ENCODE data around the gene KCNAB2. TPM values are rescaled to one million over a fixed set of nuclear protein-coding genes. Genes with fewer than 3 reads are reported as not detected.

The KCNAB2 gene
- total RNA-seq, 2 donors from 2014 or later: 203 to 207 TPM

- Mint-ChIP-seq H3K4me1 (peaks cover 17% of the 10 kb centered on the region), H3K27ac (no peak overlapping the region), H3K36me3 (ENCODE audit: low read depth) (no peaks in the 10 kb centered on the region), H3K27me3 (no peaks in the 10 kb centered on the region), H3K4me3 (no peak overlapping the region)
- H3K9me3 ChIP-seq (ENCODE audit: control insufficient read depth, low read length, poor library complexity, severe bottlenecking): no peaks in the 10 kb centered on the region
- ATAC-seq (no peak), DNase-seq (no peak)
Observed at GRCh38 chr1:6005276-6005917, 40.3 kb upstream of the KCNAB2 start.

- Mint-ChIP-seq H3K4me1 (peaks cover 14% of the 10 kb centered on the region), H3K27me3 (no peaks in the 10 kb centered on the region), H3K4me3 (no peak overlapping the region), H3K27ac (no peak overlapping the region), H3K36me3 (ENCODE audit: low read depth) (no peaks in the 10 kb centered on the region)
- no peaks in the 10 kb centered on the region for H3K9me3 ChIP-seq (ENCODE audit: control insufficient read depth, low read length, poor library complexity, severe bottlenecking)
- ATAC-seq: no peak
- no peak for DNase-seq
Observed at GRCh38 chr1:6006882-6007281, 38.8 kb upstream of the KCNAB2 start.

- Mint-ChIP-seq H3K4me1 (peaks cover 14% of the 10 kb centered on the region), H3K27me3 (no peaks in the 10 kb centered on the region), H3K27ac (no peak overlapping the region), H3K4me3 (peak overlapping the region; percentile 36), H3K36me3 (ENCODE audit: low read depth) (no peaks in the 10 kb centered on the region)
- ATAC-seq (peak; percentile 76), DNase-seq (no peak)
- H3K9me3 ChIP-seq (ENCODE audit: control insufficient read depth, low read length, poor library complexity, severe bottlenecking): no peaks in the 10 kb centered on the region
Observed at GRCh38 chr1:6007318-6008083, 38.2 kb upstream of the KCNAB2 start.

- Mint-ChIP-seq H3K4me1 (peaks cover 18% of the 10 kb centered on the region), H3K27me3 (no peaks in the 10 kb centered on the region), H3K4me3 (no peak overlapping the region), H3K36me3 (ENCODE audit: low read depth) (no peaks in the 10 kb centered on the region), H3K27ac (no peak overlapping the region)
- no peaks in the 10 kb centered on the region for H3K9me3 ChIP-seq (ENCODE audit: control insufficient read depth, low read length, poor library complexity, severe bottlenecking)
- ATAC-seq (no peak), DNase-seq (no peak)
Observed at GRCh38 chr1:6008084-6008415, 37.6 kb upstream of the KCNAB2 start.

- no peaks in the 10 kb centered on the region for H3K27me3 Mint-ChIP-seq
- peaks cover 19% of the 10 kb centered on the region for H3K4me1 Mint-ChIP-seq
- H3K27ac Mint-ChIP-seq: no peak overlapping the region
- H3K4me3 Mint-ChIP-seq: no peak overlapping the region
- no peak for ATAC-seq
- no peak for DNase-seq
- no peaks in the 10 kb centered on the region for H3K36me3 Mint-ChIP-seq (ENCODE audit: low read depth)
- H3K9me3 ChIP-seq (ENCODE audit: control insufficient read depth, low read length, poor library complexity, severe bottlenecking): no peaks in the 10 kb centered on the region
Observed at GRCh38 chr1:6008696-6009095, 37.0 kb upstream of the KCNAB2 start.

- ATAC-seq (no peak), DNase-seq (no peak)
- H3K36me3 Mint-ChIP-seq (ENCODE audit: low read depth): no peaks in the 10 kb centered on the region
- H3K27me3 Mint-ChIP-seq: no peaks in the 10 kb centered on the region
- H3K4me3 Mint-ChIP-seq: no peak overlapping the region
- H3K27ac Mint-ChIP-seq: peak overlapping the region; percentile 19
- H3K9me3 ChIP-seq (ENCODE audit: control insufficient read depth, low read length, poor library complexity, severe bottlenecking): no peaks in the 10 kb centered on the region
- peaks cover 20% of the 10 kb centered on the region for H3K4me1 Mint-ChIP-seq
Observed at GRCh38 chr1:6009120-6010040, 36.3 kb upstream of the KCNAB2 start.

GRCh38 chr1:6010554-6010953, 35.1 kb upstream of the KCNAB2 start:
- H3K36me3 Mint-ChIP-seq (ENCODE audit: low read depth): no peaks in the 10 kb centered on the region
- DNase-seq: no peak

GRCh38 chr1:6011161-6011945, 34.3 kb upstream of the KCNAB2 start:
- H3K4me1 Mint-ChIP-seq: peaks cover 18% of the 10 kb centered on the region
- H3K4me3 Mint-ChIP-seq: no peak overlapping the region
- H3K9me3 ChIP-seq (ENCODE audit: control insufficient read depth, low read length, poor library complexity, severe bottlenecking): no peaks in the 10 kb centered on the region
- no peak overlapping the region for H3K27ac Mint-ChIP-seq
- no peaks in the 10 kb centered on the region for H3K36me3 Mint-ChIP-seq (ENCODE audit: low read depth)
- no peak for DNase-seq
- no peak for ATAC-seq
- H3K27me3 Mint-ChIP-seq: no peaks in the 10 kb centered on the region

More at GRCh38 chr1:6010554-6010953, 35.1 kb upstream of the KCNAB2 start:
- no peaks in the 10 kb centered on the region for H3K27me3 Mint-ChIP-seq
- H3K4me3 Mint-ChIP-seq: no peak overlapping the region
- no peak for ATAC-seq
- peaks cover 18% of the 10 kb centered on the region for H3K4me1 Mint-ChIP-seq
- H3K27ac Mint-ChIP-seq: peak overlapping the region; percentile 19
- H3K9me3 ChIP-seq (ENCODE audit: control insufficient read depth, low read length, poor library complexity, severe bottlenecking): no peaks in the 10 kb centered on the region

- no peak for DNase-seq
- H3K27me3 Mint-ChIP-seq: no peaks in the 10 kb centered on the region
Observed at GRCh38 chr1:6011946-6012258, 33.8 kb upstream of the KCNAB2 start.

GRCh38 chr1:6012529-6013318, 33.0 kb upstream of the KCNAB2 start:
- no peak for ATAC-seq

More at GRCh38 chr1:6011946-6012258, 33.8 kb upstream of the KCNAB2 start:
- no peak overlapping the region for H3K27ac Mint-ChIP-seq
- peaks cover 18% of the 10 kb centered on the region for H3K4me1 Mint-ChIP-seq
- H3K4me3 Mint-ChIP-seq: no peak overlapping the region
- ATAC-seq: no peak
- no peaks in the 10 kb centered on the region for H3K36me3 Mint-ChIP-seq (ENCODE audit: low read depth)
- no peaks in the 10 kb centered on the region for H3K9me3 ChIP-seq (ENCODE audit: control insufficient read depth, low read length, poor library complexity, severe bottlenecking)

GRCh38 chr1:6013491-6013890, 32.2 kb upstream of the KCNAB2 start:
- no peak for DNase-seq
- H3K27ac Mint-ChIP-seq: no peak overlapping the region
- no peaks in the 10 kb centered on the region for H3K36me3 Mint-ChIP-seq (ENCODE audit: low read depth)
- H3K4me3 Mint-ChIP-seq: no peak overlapping the region
- H3K9me3 ChIP-seq (ENCODE audit: control insufficient read depth, low read length, poor library complexity, severe bottlenecking): no peaks in the 10 kb centered on the region
- H3K27me3 Mint-ChIP-seq: no peaks in the 10 kb centered on the region
- no peak for ATAC-seq
- H3K4me1 Mint-ChIP-seq: peaks cover 16% of the 10 kb centered on the region

More at GRCh38 chr1:6012529-6013318, 33.0 kb upstream of the KCNAB2 start:
- Mint-ChIP-seq H3K27me3 (no peaks in the 10 kb centered on the region), H3K27ac (no peak overlapping the region), H3K36me3 (ENCODE audit: low read depth) (no peaks in the 10 kb centered on the region), H3K4me3 (no peak overlapping the region), H3K4me1 (peaks cover 16% of the 10 kb centered on the region)
- no peak for DNase-seq
- no peaks in the 10 kb centered on the region for H3K9me3 ChIP-seq (ENCODE audit: control insufficient read depth, low read length, poor library complexity, severe bottlenecking)
